Ovary (tissue), 9 donors: Measurements from ENCODE around the gene ADIRF. TPM values are rescaled to one million over a fixed set of nuclear protein-coding genes. Genes with fewer than 3 reads are reported as not detected.

ENCODE experiments used
- DNase-seq, 5 donors: peaks; one replicate each; pipeline ENCODE4 v3.0.0-alpha.2; 2019 to 2020
- H3K27ac ChIP-seq, 2 donors: fragments of 200-600 bp; one replicate each; pipeline versions ENCODE4 v1.5.1 to v1.8.0; 2019 to 2022
- H3K27me3 ChIP-seq: fragments of 200-600 bp; one replicate; pipeline ENCODE4 v1.8.0; 2022
- H3K36me3 ChIP-seq: fragments of 200-600 bp; sonication (generic); one replicate; pipeline ENCODE4 v1.5.1; 2019
- H3K4me1 ChIP-seq: one replicate; pipeline ENCODE4 v1.8.1; 2013; ENCODE audit warnings: mild to moderate bottlenecking, moderate library complexity; ENCODE audit not compliant: insufficient read depth
- H3K4me3 ChIP-seq: fragments of 200-600 bp; sonication (generic); one replicate; pipeline ENCODE4 v1.5.1; 2017
- H3K9me3 ChIP-seq, 2 donors: fragments of 200-600 bp in 1 of 2; sonication (generic) in 1 of 2; one replicate each; pipeline versions ENCODE4 v1.5.1 to v1.8.1; 2013 to 2019; ENCODE audit warnings: mild to moderate bottlenecking in 1 of 2, moderate library complexity in 1 of 2
- EP300 ChIP-seq: sonication (generic); formaldehyde crosslinking; IDR thresholded peaks from one replicate; pipeline ENCODE4 v1.6.1; 2017; ENCODE audit warnings: antibody characterized with exemption
- POLR2A ChIP-seq: fragments of 450-650 bp; IDR thresholded peaks from one replicate; pipeline ENCODE4 v1.6.1; 2017; ENCODE audit warnings: antibody characterized with exemption, mild to moderate bottlenecking, moderate library complexity
- WGBS, 3 donors: extraction: QIAGEN DNeasy Blood & Tissue Kit in 1 of 3; methylation state at CpG; one replicate each; pipeline versions ENCODE4 v1.1.5 to v1.1.7; 2013 to 2017; 5-methylcytosine and 5-hydroxymethylcytosine counted together
- intact Hi-C, 4 donors: fragments of 100-400 bp; cut with DNase I; formaldehyde crosslinking; loops; one replicate each; pipeline versions ENCODE4 v1.11.0 to v1.15.1; 2022 to 2023
- polyA plus RNA-seq, 2 donors: library from polyadenylated mRNA; stranded (reverse); fragments of 200-250 nt in 1 of 2; fragments of 350-450 nt in 1 of 2; fragmentation: Illumina TruSeq in 1 of 2; extraction: RNeasy Lipid Tissue Mini Kit (QIAGEN cat#74804) in 1 of 2; gene quantifications; one replicate each; pipeline ENCODE4 v1.2.3, GENCODE V29; 2013 to 2014
- total RNA-seq, 7 donors: library from RNA; depleted of rRNA in 2 of 7; stranded (reverse); fragments of >200 nt in 2 of 7; fragmentation: NEBNext Ultra II Directional in 3 of 7; extraction: Animal tissue kit (Norgen Biotek cat#: 25700) in 3 of 7; gene quantifications; one replicate each; pipeline versions ENCODE4 v1.1.0 to v1.2.4, GENCODE V29; 2016 to 2023
- TF ChIP-seq, protein P1 (sequence below), 3 donors: fragments of 450-650 bp in 2 of 3; fragments of 200-600 bp in 1 of 3; IDR thresholded peaks; one replicate each; pipeline versions ENCODE4 v1.5.1 to v1.8.0; 2016 to 2022; ENCODE audit warnings: antibody characterized with exemption in 3 of 3, mild to moderate bottlenecking in 1 of 3
- donor health status: DM: no; HTN: no; CAD: no; lungs with moderate emphysema.
- donor health status: DM: no; HTN: no; CAD: no.
- donor health status: Bipolar disorder and iron deficiency.
- donor health status: DM: yes; HTN: yes; CAD: no.
- donor health status: DM: no; HTN: no; CAD: no.
- donor health status: DM: yes; HTN: yes; CAD: no.

ADIRF gene
- total and polyA plus RNA-seq, 9 donors: 57.4 to 528 (median 231) TPM

DNA sequence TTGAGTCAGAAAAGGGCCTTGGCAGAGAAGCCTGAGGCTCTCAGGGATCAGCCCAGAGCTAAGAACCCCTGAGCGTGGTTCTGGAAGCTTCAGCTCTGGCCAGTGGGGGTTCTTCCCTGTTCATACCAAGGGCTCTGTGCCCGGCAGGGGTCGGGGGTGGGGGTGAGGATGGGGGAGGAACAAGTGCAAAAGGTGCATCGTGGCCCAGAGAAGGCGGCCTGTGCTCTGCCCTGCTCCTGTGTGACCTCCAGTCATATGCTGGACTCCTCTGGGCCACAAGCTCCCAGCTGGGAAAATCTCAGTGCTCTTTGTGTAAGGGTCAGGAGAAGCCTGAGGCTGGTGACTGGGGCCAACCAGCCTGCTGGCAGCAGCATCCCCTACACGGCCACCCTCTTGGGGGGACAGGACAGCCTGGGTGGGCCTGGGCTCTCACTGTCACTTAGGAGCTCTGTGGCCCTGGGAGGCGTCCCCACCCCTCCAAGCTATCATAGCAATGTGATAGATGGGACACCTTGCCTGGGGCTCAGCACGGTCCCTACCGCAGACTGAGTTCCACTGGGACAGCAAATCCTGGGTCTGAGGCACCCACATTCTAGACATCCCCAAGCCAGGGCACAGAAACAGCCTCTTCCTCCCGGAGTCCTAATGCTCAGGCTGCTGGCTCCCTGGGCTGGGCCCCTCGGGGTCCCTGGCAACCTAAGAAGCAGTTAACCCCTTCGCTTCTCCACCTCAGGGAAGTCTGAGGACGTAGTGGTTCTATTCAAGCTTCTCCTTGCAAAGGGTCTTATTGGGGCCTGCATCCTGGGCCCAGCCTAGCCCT lies 13.4 kb upstream of the ADIRF start:
- DNase-seq: peak in 2 of 5 donors; percentile 44
- Histone ChIP-seq H3K27me3 (no peaks in the 10 kb centered on the region), H3K36me3 (no peaks in the 10 kb centered on the region), H3K4me3 (no peak overlapping the region), H3K27ac (peak overlapping the region; percentile 75 to 89), H3K9me3 (no peaks in the 10 kb centered on the region), H3K4me1 (peaks cover 40% of the 10 kb centered on the region)
- WGBS, 3 donors: 45 to 47% (median 45%) methylated on average over 12 to 13 of the region's 13 CpGs
- intact Hi-C loops: loop anchor here in 1 of 4 donors (2.0 kb wide), 1 partner anchor 18 kb away; no protein-coding TSS in a partner anchor
- TF ChIP-seq POLR2A: no peak
- TF ChIP-seq, protein P1, sequence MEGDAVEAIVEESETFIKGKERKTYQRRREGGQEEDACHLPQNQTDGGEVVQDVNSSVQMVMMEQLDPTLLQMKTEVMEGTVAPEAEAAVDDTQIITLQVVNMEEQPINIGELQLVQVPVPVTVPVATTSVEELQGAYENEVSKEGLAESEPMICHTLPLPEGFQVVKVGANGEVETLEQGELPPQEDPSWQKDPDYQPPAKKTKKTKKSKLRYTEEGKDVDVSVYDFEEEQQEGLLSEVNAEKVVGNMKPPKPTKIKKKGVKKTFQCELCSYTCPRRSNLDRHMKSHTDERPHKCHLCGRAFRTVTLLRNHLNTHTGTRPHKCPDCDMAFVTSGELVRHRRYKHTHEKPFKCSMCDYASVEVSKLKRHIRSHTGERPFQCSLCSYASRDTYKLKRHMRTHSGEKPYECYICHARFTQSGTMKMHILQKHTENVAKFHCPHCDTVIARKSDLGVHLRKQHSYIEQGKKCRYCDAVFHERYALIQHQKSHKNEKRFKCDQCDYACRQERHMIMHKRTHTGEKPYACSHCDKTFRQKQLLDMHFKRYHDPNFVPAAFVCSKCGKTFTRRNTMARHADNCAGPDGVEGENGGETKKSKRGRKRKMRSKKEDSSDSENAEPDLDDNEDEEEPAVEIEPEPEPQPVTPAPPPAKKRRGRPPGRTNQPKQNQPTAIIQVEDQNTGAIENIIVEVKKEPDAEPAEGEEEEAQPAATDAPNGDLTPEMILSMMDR (IDR thresholded peaks at IDR 0.05): no peak
- TF ChIP-seq EP300: no peak

DNA sequence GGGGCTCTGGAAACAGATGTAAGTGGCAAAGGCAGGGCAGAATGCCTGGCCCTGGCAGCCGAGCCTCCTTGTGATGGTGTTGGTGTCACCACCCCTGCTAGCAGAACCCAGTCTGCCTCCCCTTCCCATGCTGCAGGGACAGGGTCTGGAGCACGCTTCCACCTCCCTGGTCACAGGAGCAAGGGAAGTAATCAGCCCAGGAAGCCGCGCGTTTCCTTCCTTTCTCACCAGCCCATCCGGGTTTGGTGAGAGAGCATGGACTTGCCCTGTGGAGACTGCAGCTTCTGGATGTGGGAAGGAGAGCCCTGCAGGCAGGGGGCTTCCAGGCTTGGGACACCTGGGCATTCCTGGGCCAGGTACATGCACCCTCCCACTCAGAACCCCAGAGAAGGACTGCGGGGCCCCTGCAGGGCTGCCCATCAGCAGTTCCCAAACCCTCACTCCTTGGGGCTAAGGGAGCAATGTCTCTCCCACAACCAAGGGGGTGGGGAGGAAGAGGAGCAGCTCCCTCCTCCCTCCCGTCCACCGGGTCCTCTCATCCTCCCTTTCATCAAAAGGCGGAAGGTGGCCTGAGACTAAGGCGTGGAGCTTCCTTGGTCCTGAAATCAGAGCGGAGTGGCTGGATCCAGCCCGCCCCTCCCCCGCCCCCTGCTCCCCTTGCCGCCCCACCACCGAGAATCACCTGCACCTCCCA lies 12.6 kb upstream of the ADIRF start:
- Histone ChIP-seq H3K4me1 (peaks cover 42% of the 10 kb centered on the region), H3K4me3 (peak overlapping the region; percentile 5), H3K36me3 (no peaks in the 10 kb centered on the region), H3K27ac (peak overlapping the region; percentile 75 to 89), H3K27me3 (no peaks in the 10 kb centered on the region), H3K9me3 (no peaks in the 10 kb centered on the region)
- DNase-seq: peak in 3 of 5 donors; percentile 42 to 52 (median 44)
- no peak for TF ChIP-seq EP300
- TF ChIP-seq, protein P1 (IDR thresholded peaks at IDR 0.05): no peak
- no peak for TF ChIP-seq POLR2A
- intact Hi-C loops: loop anchor here in 1 of 4 donors (2.0 kb wide), 1 partner anchor 17 kb away; no protein-coding TSS in a partner anchor
- 71 to 82% (median 76%) methylated on average over 15 to 16 of the region's 16 CpGs for WGBS, 3 donors

DNA sequence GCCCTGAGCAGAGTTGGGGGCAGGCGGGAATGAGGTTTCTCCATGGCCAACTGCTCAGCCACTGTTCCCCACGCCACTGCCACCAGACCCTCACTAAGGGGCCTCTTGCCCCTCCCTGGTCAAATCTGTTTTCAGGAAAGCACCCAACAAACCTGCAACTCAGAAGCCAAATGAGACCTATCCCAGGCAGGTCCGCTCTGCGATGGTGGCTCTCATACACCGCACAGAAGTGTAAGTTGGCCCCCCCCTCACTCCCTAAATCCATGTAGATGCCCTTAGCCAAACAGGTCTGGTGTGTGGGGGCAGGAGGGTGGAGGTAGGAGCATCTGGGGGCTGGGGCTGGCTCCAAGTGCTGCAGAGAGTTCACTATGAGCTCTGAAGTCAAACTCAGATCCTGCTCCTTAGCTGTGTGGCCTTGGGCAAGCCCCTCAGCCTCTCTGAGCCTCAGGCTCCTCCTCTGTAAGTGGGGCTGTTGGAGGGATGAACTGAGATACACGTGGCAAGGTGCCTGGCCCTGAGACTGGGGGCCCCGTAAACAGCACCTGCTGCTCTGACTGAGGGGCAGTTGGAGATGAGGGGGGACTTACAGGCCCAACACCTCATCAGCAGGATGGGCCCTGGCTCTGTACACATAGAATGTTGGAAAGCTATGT lies 12.0 kb upstream of the ADIRF start:
- Histone ChIP-seq H3K9me3 (no peaks in the 10 kb centered on the region), H3K36me3 (no peaks in the 10 kb centered on the region), H3K27ac (peak overlapping the region; percentile 31 to 89), H3K4me1 (peaks cover 42% of the 10 kb centered on the region), H3K4me3 (peak overlapping the region; percentile 7), H3K27me3 (no peaks in the 10 kb centered on the region)
- TF ChIP-seq EP300 (no peak), POLR2A (no peak)
- TF ChIP-seq, protein P1 (IDR thresholded peaks at IDR 0.05): no peak
- intact Hi-C loops: no loop called here
- 67 to 83% (median 76%) methylated on average over 7 of the region's 7 CpGs for WGBS, 3 donors
- no peak for DNase-seq

DNA sequence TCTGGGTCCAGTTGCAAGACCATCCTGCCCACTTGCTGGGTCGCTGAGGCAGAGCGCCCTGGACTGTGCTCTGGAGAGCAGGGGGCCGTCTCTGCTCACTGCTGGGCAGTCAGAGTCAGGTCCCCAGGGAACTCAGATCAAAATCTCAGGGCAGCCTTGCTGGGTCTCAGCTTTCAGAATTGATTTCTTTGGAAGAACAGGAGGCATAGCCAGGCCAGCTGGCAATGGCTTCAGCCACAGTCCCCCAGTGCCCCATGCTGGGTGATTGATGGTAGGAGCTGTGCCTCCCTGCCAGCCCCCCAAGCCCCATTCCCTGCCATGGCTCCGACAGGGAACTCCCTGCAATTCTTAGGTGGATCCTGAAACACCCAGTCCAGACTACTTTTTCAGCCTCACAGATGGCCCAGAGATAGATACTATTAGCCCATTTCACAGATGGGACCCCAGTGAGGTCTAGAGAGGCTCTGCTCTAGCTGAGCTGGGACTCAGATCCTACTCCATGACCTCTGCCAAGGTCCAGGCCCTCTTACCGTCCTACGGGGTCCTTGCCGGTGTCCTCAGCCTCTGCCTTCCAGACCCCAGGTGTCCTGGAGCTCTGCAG lies 11.3 kb upstream of the ADIRF start:
- Histone ChIP-seq H3K4me1 (peaks cover 42% of the 10 kb centered on the region), H3K9me3 (no peaks in the 10 kb centered on the region), H3K4me3 (peak overlapping the region; percentile 7), H3K27ac (peak overlapping the region; percentile 31 to 89), H3K36me3 (no peaks in the 10 kb centered on the region), H3K27me3 (no peaks in the 10 kb centered on the region)
- TF ChIP-seq, protein P1 (IDR thresholded peaks at IDR 0.05): no peak
- TF ChIP-seq EP300 (no peak), POLR2A (no peak)
- DNase-seq: peak in 1 of 5 donors; percentile 31
- WGBS, 3 donors: 73 to 83% (median 77%) methylated on average over 7 of the region's 7 CpGs
- intact Hi-C loops: no loop called here
